ENCODE data around the gene TSPAN9.
A peak's percentile ranks its signal among the peaks of the same experiment; 100 is the strongest.

The TSPAN9 gene

GRCh38 chr12:3195337-3195736 lies 118.2 kb downstream of the TSPAN9 start:
- no peak for DNase-seq

GRCh38 chr12:3195859-3196483 lies 118.8 kb downstream of the TSPAN9 start:
- no peak for DNase-seq

- DNase-seq = no peak
These were observed 119.3 kb downstream of the TSPAN9 start for GRCh38 chr12:3196488-3196887.

GRCh38 chr12:3197131-3197818 lies 120.1 kb downstream of the TSPAN9 start:
- DNase-seq = no peak

GRCh38 chr12:3199551-3200031 lies 122.4 kb downstream of the TSPAN9 start:
- peak; percentile 12 for DNase-seq

- DNase-seq = peak; percentile 46
These were observed 122.9 kb downstream of the TSPAN9 start for GRCh38 chr12:3200032-3200617.

- DNase-seq = no peak
These were observed 123.6 kb downstream of the TSPAN9 start for GRCh38 chr12:3200814-3201233.

- DNase-seq = no peak
These were observed 124.3 kb downstream of the TSPAN9 start for GRCh38 chr12:3201339-3202051.

- no peak for DNase-seq
These were observed 124.9 kb downstream of the TSPAN9 start for GRCh38 chr12:3202096-3202495.

GRCh38 chr12:3202734-3203446 lies 125.7 kb downstream of the TSPAN9 start:
- no peak for DNase-seq

GRCh38 chr12:3203713-3204112 lies 126.5 kb downstream of the TSPAN9 start:
- DNase-seq = no peak

- no peak for DNase-seq
These were observed 127.0 kb downstream of the TSPAN9 start for GRCh38 chr12:3204143-3204542.

- no peak for DNase-seq
These were observed 127.8 kb downstream of the TSPAN9 start for GRCh38 chr12:3204730-3205531.

GRCh38 chr12:3205742-3206519 lies 128.8 kb downstream of the TSPAN9 start:
- DNase-seq = no peak

- no peak for DNase-seq
These were observed 129.4 kb downstream of the TSPAN9 start for GRCh38 chr12:3206536-3207072.

GRCh38 chr12:3207175-3207574 lies 130.0 kb downstream of the TSPAN9 start:
- DNase-seq = no peak

GRCh38 chr12:3207858-3208257 lies 130.7 kb downstream of the TSPAN9 start:
- no peak for DNase-seq

- no peak for DNase-seq
These were observed 136.0 kb downstream of the TSPAN9 start for GRCh38 chr12:3213188-3213587.

- no peak for DNase-seq
These were observed 136.6 kb downstream of the TSPAN9 start for GRCh38 chr12:3213768-3214167.

GRCh38 chr12:3214526-3215365 lies 137.6 kb downstream of the TSPAN9 start:
- DNase-seq = no peak

Measured in NCI-H526 treated with DMSO at 0.1 percent for 48 hours (cell line).